Stomach (tissue), 4 donors: ENCODE measurements around the gene ATP2B1.

Experiments
- POLR2A ChIP-seq, 4 donors: fragments of 450-650 bp; IDR thresholded peaks; one replicate each; pipeline ENCODE4 v1.6.1; 2016; ENCODE audit warnings: antibody characterized with exemption in 4 of 4, control low read depth in 2 of 4, mild to moderate bottlenecking in 1 of 4, moderate library complexity in 1 of 4
- POLR2AphosphoS5 ChIP-seq, 3 donors: sonication (generic); formaldehyde crosslinking; IDR thresholded peaks; one replicate each; pipeline ENCODE4 v1.6.1; 2016; ENCODE audit warnings: antibody characterized with exemption in 3 of 3
- TF ChIP-seq, protein P1 (sequence below), 7 experiments: fragments of 450-650 bp in 4 of 7; fragments of 200-600 bp in 3 of 7; sonication (generic) in 3 of 7; IDR thresholded peaks; one replicate each; pipeline ENCODE4 v1.5.1; 2016 to 2019; ENCODE audit warnings: antibody characterized with exemption in 7 of 7, control low read depth in 2 of 7, mild to moderate bottlenecking in 1 of 7

DNA sequence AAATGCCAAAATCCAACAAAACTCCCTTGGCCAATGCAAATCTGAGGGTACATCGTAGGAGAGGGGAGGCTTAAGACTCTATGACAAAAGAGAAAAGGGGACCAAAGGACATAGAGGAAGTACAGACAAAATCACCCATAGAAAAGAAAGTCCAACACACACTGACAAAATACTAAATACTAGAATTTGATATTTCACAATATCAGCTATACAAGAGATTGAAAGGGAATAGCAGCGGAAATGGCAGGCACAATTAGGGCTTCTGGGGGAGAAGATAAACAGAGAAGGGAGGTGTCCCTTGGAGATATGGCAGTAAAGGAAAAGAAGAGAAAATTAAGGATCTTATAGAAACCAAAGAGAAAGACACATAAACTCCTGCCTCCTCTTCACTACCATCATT, 29.0 kb downstream of the ATP2B1 start:
- TF ChIP-seq, protein P1, sequence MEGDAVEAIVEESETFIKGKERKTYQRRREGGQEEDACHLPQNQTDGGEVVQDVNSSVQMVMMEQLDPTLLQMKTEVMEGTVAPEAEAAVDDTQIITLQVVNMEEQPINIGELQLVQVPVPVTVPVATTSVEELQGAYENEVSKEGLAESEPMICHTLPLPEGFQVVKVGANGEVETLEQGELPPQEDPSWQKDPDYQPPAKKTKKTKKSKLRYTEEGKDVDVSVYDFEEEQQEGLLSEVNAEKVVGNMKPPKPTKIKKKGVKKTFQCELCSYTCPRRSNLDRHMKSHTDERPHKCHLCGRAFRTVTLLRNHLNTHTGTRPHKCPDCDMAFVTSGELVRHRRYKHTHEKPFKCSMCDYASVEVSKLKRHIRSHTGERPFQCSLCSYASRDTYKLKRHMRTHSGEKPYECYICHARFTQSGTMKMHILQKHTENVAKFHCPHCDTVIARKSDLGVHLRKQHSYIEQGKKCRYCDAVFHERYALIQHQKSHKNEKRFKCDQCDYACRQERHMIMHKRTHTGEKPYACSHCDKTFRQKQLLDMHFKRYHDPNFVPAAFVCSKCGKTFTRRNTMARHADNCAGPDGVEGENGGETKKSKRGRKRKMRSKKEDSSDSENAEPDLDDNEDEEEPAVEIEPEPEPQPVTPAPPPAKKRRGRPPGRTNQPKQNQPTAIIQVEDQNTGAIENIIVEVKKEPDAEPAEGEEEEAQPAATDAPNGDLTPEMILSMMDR (IDR thresholded peaks at IDR 0.05) = no peak
- TF ChIP-seq POLR2AphosphoS5 (IDR thresholded peaks at IDR 0.05) = no peak
- no peak for TF ChIP-seq POLR2A (IDR thresholded peaks at IDR 0.05)
